Glutamatergic neuron (in vitro differentiated cells): ENCODE measurements around the gene ABCB10. TPM values are rescaled to one million over a fixed set of nuclear protein-coding genes. Genes with fewer than 3 reads are reported as not detected.

Experiments
- DNase-seq: peaks from one replicate; pipeline ENCODE4 v3.0.0; 2022
- H3K27ac Mint-ChIP-seq: one replicate; pipeline ENCODE4 v1.8.0; 2020; ENCODE audit warnings: mild to moderate bottlenecking, mixed read lengths, inconsistent platforms; ENCODE audit not compliant: unreplicated experiment
- H3K27me3 Mint-ChIP-seq: one replicate; pipeline ENCODE4 v1.8.0; 2020; ENCODE audit warnings: mild to moderate bottlenecking, moderate library complexity, mixed read lengths, inconsistent platforms; ENCODE audit not compliant: unreplicated experiment
- H3K36me3 Mint-ChIP-seq: one replicate; pipeline ENCODE4 v1.8.0; 2020; ENCODE audit warnings: mild to moderate bottlenecking, mixed read lengths, inconsistent platforms; ENCODE audit not compliant: unreplicated experiment
- H3K4me1 Mint-ChIP-seq: one replicate; pipeline ENCODE4 v1.8.0; 2020; ENCODE audit warnings: mild to moderate bottlenecking, low read depth, mixed read lengths, inconsistent platforms; ENCODE audit not compliant: unreplicated experiment
- H3K4me3 Mint-ChIP-seq: one replicate; pipeline ENCODE4 v1.8.0; 2020; ENCODE audit warnings: mild to moderate bottlenecking, mixed read lengths, inconsistent platforms; ENCODE audit not compliant: unreplicated experiment
- H3K9me3 Mint-ChIP-seq: one replicate; pipeline ENCODE4 v1.8.0; 2020; ENCODE audit warnings: mild to moderate bottlenecking, moderate library complexity, mixed read lengths, inconsistent platforms; ENCODE audit not compliant: unreplicated experiment
- CTCF ChIP-seq: fragments of 200-600 bp; sonication (generic); IDR thresholded peaks from one replicate; pipeline ENCODE4 v1.5.0; 2021; ENCODE audit not compliant: partially characterized antibody, unreplicated experiment
- total RNA-seq: library from RNA; stranded (reverse); fragmentation: NEBNext Ultra II Directional; extraction: Animal tissue kit (Norgen Biotek cat#: 25700); gene quantifications from one replicate; pipeline ENCODE4 v1.2.1, GENCODE V29; 2021; ENCODE audit not compliant: unreplicated experiment

ABCB10 gene
- total RNA-seq, 1 donor from 2014 or later: 15.0 TPM

GRCh38 chr1:229537894-229538293, 20.6 kb downstream of the ABCB10 start:
- Mint-ChIP-seq H3K4me3 (no peak overlapping the region), H3K27me3 (no peaks in the 10 kb centered on the region), H3K27ac (peak overlapping the region; percentile 26), H3K4me1 (peaks cover 6% of the 10 kb centered on the region), H3K9me3 (no peaks in the 10 kb centered on the region), H3K36me3 (peaks cover 6% of the 10 kb centered on the region)
- TF ChIP-seq CTCF: no peak
- DNase-seq: no peak

GRCh38 chr1:229536982-229537381, 21.5 kb downstream of the ABCB10 start:
- Mint-ChIP-seq H3K27ac (no peak overlapping the region), H3K36me3 (peaks cover 6% of the 10 kb centered on the region), H3K9me3 (no peaks in the 10 kb centered on the region), H3K27me3 (no peaks in the 10 kb centered on the region), H3K4me1 (peaks cover 6% of the 10 kb centered on the region), H3K4me3 (no peak overlapping the region)
- TF ChIP-seq CTCF: no peak
- no peak for DNase-seq

- peaks cover 6% of the 10 kb centered on the region for H3K36me3 Mint-ChIP-seq
Measured at GRCh38 chr1:229535230-229535629, 23.3 kb downstream of the ABCB10 start.

GRCh38 chr1:229531326-229531725, 27.2 kb downstream of the ABCB10 start:
- Mint-ChIP-seq H3K36me3 (peaks cover 13% of the 10 kb centered on the region), H3K27me3 (peaks cover 2% of the 10 kb centered on the region)
- no peak for TF ChIP-seq CTCF

More at GRCh38 chr1:229535230-229535629, 23.3 kb downstream of the ABCB10 start:
- Mint-ChIP-seq H3K4me3 (no peak overlapping the region), H3K27ac (no peak overlapping the region), H3K4me1 (peaks cover 6% of the 10 kb centered on the region), H3K9me3 (no peaks in the 10 kb centered on the region), H3K27me3 (peaks cover 2% of the 10 kb centered on the region)
- TF ChIP-seq CTCF: no peak
- no peak for DNase-seq

GRCh38 chr1:229529639-229530038, 28.9 kb downstream of the ABCB10 start:
- Mint-ChIP-seq H3K4me1 (no peaks in the 10 kb centered on the region), H3K36me3 (peaks cover 13% of the 10 kb centered on the region), H3K9me3 (no peaks in the 10 kb centered on the region), H3K4me3 (no peak overlapping the region), H3K27ac (no peak overlapping the region), H3K27me3 (peaks cover 2% of the 10 kb centered on the region)
- TF ChIP-seq CTCF: no peak
- DNase-seq: no peak

More at GRCh38 chr1:229531326-229531725, 27.2 kb downstream of the ABCB10 start:
- no peak for DNase-seq
- Mint-ChIP-seq H3K4me3 (no peak overlapping the region), H3K9me3 (no peaks in the 10 kb centered on the region), H3K4me1 (no peaks in the 10 kb centered on the region), H3K27ac (peak overlapping the region; percentile 22)
